Uterus (tissue), 2 donors: ENCODE results near the gene KLF6.

Experiments
- CTCF ChIP-seq, 4 experiments: fragments of 200-600 bp in 2 of 4; fragments of 450-650 bp in 2 of 4; sonication (generic) in 2 of 4; IDR thresholded peaks; one replicate each; pipeline ENCODE4 v1.5.1; 2016 to 2019; ENCODE audit warnings: antibody characterized with exemption in 4 of 4, mild to moderate bottlenecking in 2 of 4, moderate library complexity in 1 of 4
- POLR2A ChIP-seq, 2 donors: fragments of 450-650 bp; IDR thresholded peaks; one replicate each; pipeline ENCODE4 v1.6.1; 2016; ENCODE audit warnings: antibody characterized with exemption in 2 of 2, mild to moderate bottlenecking in 1 of 2, moderate library complexity in 1 of 2

GRCh38 chr10:3778692-3779157, 6.3 kb downstream of the KLF6 start:
- TF ChIP-seq CTCF (IDR thresholded peaks at IDR 0.05) (no peak), POLR2A (IDR thresholded peaks at IDR 0.05) (no peak)
